NCI-H2196 treated with DMSO at 0.1 percent for 48 hours (cell line): ENCODE measurements around the gene SUPT4H1.
"Not testable (repeated sequence)": the region's sequence is repeated elsewhere in the genome, so short reads cannot be mapped to it uniquely, and the experiment has no call there.

ENCODE experiments used
- DNase-seq: peaks from one replicate; lab custom pipeline; 2025; ENCODE audit not compliant: unreplicated experiment; lab: John Stamatoyannopoulos, UW

The SUPT4H1 gene

DNA sequence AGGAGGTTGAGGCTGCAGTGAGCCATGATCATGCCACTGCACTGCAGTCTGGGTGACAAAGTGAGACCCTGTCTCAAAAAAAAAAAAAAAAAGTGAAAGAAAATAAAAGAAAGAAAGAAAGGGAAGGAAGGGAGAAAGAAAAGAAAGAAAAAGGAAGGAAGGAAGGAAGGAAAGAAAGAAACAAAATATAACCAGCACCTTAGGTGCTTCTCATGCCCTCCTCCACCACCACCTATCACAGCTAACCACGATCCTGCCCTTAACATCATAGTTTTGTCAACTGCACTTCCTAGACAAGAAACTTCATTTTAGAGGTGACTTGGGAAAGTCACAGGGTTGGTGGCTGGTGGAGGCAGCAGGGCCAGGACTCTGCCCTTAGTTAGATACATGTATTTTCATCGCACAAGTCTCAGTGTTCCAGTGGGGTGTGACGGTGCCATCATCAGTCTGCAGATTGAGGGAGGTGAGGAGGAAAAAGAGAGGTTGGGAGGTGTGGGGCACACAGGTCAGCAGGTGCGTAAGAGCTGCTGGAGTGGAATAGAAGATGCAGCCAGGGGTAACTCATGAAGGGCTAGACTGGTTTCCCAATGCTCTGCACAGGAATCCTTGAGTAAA is 10.0 kb downstream of the SUPT4H1 start:
- DNase-seq, result no peak

DNA sequence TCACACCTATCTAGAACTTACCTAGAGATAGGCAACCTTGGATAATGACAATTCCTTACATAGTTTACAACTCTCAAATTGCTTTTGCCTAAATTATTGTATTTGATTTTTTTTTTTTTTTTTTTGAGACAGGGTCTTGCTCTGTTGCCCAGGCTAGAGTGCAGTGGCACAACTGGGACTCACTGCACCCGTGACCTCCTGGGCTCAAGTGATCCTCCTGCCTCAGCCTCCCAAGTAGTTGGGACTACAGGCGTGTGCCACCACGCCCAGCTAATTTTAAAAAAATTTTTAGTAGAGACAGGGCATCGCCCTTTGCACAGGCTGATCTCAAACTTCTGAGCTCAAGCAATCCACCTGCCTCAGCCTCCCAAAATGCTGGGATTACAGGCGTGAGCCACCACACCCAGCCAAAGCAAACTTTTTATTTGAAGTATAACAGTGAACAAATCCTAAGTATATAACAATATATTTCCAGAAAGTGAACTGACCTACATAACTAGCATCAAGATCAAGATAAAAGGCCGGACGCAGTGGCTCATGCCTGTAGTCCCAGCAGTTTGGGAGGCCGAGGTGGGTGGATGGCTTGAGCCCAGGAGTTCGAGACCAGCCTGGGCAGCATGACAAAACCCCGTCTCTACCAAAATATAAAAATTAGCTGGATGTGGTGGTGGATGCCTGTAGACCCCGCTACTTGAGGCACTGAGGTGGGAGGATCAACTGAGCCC is 10.7 kb downstream of the SUPT4H1 start:
- DNase-seq, result not testable (repeated sequence)

DNA sequence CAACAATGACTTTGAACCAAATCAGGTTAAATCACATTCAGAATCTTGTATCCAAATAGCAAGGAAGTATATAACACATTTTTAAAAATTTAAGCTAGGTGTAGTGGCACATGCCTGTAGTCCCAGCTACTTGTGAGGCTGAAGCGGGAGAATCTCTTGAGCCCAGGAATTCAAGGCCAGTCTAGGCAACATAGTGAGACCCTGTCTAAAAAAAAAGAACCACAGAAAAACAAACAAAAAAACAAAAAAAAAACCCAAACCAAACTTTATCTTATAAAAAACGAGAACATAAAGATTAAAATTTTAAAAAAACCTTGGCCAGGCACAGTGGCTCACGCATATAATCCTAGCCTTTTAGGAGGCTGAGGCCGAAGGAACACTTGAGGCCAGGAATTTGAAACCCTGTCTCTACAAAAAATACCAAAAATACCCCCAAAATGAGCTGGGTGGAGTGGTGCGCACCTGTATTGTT is 11.6 kb downstream of the SUPT4H1 start:
- no peak for DNase-seq

DNA sequence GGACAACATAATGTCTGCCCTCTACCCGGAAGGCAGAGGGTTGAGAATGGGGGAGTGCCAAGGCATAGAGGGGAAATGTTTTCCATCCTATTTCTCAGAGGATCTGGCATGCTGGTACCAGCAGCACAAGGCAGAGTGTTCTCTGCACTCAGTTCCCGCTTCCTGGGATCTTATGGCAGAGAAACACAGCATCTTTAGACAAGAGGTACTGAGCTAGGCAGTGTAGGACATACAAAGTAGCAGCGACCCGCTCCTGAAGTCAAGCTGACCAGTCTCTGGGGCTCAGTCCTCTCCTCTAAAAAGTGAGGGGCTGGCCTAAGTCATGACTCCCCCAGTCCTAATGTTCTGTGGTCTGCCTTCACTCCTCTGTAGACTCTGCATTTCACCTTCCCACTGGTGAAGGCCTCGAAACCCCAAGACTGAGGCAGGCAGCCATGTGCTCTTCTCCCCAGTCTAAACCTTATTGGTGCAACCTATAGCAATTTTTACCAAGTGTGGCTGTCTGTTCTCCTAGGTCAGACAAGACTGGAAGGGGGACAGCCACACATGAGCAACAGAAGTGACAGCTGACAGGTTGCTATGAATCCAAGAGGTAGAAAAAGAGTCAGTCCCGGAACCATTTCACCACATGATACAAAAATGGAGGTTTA is 12.1 kb downstream of the SUPT4H1 start:
- no peak for DNase-seq

DNA sequence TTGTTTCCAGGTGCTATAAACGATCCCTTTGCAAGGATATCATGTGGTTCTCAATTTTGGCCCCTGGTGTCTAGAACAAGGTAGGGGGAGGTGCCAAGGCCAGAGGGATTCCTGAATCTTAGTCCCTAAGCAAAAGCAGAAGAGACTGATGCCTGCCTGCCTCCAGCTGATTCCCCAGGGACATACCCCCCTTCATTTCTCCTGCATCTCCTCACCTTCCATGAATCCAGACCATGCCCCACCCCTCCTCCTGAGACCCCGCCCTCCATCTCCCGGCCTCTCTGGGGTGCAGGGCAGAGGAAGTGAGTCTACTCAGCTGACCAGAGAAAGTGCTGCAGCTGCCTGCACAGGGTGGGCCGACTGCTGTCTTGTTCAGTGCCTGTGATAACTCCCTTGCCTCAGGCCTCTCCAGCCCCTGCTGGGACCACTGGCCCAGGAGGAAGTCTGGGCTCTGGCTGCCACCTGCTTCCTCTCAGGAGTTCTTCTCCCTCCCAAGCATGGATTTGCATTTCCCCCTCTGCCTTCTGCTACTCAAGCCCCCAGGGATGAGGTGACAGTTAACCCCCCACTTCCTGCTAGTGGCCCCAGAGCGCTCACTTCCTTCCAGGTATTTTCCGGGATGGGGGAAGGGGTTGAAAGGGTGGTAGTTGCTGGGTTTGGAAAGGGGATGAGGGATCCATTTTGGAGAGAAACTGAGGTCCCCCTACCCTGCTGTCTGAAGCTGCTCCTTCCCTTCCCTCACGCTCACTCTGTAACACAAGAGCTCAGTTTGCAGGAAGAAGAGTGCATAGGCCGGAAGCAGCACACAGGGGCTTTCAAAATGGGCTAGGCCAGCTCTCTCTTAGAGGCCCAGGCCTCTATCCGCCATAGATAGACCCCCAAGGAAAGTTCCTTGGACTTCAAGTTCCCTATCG is 12.9 kb downstream of the SUPT4H1 start:
- no peak for DNase-seq

DNA sequence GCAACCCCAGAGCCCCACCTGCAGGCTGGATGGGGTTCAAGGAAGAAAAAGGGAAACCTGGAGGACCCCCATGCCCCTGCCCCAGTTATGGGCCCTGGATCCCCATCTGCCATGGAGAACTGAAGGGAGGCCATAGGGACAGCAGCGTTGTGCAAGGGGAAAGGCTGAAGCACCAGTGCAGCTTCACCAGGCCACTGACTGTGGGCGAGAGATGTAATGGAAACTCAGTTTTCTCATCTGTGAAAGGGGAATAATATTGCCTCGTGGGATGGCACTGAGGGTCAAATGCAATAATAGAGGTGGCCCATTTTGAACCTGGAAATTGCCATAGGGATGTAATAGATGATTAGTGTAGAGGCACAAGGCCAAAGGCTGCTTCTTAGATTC is 13.6 kb downstream of the SUPT4H1 start:
- DNase-seq, result no peak

DNA sequence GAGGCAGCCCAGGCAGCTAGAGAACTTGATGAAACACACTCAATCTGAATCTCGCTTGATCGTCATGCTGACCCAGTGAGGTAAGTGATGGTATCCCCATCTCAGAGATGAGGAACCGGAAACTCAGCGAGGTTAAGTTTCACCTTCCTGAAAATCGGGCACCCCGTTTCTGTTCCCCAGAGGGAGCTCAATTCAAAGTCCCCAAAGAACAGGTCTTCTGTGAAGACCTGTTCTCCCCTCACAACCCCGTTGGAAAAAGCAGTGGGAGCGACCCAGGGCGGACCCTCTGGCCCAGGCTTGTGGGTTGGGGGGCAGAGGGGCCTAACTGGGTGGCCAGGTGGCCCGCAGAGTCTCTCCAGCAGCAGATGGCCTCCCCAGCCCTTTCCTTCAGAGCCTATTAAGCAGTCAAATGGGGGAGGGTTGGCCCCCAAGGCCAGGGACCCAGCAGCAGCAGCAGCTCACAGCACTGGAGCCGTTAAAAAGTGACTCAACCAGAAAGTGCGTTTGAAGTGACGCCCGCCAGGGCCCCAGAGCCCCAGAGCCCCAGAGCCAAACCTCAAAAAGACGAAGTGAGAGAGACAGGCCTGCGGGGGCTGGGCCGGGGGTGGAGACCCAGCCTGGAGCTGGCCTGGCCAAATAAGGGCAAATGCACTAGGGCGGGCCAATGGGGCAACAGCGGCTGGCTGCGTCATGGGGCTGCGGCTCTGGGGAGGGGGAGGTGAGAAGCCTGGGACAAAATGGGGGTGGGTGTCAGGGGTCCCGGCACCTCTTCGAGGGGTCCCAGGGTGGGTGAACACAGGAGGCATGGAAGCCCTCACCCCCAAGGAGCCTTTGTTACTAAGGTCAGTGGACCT is 14.2 kb downstream of the SUPT4H1 start:
- no peak for DNase-seq

DNA sequence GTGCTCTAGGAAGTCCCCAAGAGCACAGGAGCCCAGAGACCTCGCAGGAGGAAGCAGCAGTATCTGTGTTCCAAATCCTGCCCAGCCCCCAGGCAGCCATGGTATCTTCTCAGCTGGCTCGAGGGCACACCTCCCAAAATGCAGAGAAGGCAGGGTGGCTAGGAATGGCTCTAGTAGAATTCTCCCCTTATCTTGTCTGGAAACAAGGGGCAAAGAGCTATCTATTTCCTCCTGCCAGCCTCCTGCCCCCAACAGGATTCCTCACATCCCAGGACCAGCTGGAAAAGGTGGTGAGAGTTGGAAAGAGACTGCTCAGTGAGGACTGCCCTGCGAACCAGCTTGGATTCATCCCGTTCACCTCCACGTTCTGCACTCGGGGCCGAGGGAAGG is 14.8 kb downstream of the SUPT4H1 start:
- DNase-seq, result no peak

DNA sequence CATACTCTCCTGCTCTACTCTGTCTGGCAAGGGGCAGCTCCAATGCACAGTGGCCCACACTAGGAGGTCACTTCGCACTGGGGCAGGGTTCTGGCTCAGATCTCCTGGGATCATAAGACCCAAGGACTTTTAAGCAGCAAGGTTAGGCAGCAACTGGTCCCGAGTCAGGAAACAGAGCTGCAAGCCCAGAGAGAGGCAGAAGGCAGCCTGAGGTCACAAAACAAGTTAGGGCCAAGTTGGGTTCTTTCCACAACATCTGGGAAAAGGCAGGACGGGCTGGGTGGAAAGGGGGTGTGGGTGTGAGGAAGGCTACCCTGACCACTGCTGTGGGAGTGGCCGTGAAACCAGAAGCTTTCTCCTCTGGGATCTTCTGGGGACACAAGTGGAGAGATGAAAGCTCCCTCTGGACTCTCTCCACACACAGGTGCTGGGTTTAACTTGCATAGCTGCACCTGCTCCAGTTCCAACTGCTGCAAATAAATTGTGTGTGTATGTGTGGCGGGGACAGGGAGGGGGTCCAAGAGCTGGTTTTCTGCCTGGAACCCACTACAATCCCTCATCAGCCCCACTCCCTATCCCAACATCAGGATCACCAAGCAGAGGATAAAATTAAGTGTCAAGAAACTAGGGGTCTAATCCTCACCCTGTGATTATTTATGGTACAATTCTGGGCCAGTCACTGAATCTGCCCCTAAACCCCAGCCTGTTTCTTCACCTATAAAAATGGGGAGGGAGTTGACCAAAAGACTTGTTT is 15.4 kb downstream of the SUPT4H1 start:
- DNase-seq, result no peak

DNA sequence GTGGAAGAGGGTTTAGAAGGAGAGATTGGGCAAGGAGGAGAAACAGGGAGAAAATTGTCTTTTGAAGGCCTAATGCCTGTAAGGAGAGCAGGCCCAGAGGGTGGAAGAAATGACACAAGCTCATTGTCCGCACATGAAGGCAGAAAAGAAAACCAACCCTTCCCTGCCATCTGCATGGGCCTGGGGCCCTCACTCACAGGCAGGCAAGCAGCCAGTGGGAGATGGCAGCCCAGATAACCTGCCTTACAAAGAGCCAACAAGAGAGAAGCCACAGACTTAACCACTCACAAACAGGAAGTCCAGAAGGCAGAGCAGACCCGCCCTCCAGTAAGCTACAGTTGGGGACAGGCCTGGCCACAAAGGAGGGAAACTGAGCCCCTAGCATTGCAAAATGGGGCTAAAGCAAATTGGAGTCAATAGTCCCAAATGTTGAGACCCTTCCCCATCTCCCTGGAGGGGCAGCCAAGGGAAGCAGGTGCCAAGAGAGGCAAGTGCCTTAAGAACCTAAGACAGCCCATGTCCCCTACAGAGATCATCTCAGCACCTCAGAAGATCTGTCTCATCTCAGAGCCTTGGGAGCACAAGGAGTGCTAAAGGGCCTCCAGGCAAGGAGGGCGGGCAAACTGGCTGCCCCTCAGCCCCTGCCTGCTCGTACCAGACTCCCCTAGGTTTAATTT is 16.1 kb downstream of the SUPT4H1 start:
- no peak for DNase-seq

DNA sequence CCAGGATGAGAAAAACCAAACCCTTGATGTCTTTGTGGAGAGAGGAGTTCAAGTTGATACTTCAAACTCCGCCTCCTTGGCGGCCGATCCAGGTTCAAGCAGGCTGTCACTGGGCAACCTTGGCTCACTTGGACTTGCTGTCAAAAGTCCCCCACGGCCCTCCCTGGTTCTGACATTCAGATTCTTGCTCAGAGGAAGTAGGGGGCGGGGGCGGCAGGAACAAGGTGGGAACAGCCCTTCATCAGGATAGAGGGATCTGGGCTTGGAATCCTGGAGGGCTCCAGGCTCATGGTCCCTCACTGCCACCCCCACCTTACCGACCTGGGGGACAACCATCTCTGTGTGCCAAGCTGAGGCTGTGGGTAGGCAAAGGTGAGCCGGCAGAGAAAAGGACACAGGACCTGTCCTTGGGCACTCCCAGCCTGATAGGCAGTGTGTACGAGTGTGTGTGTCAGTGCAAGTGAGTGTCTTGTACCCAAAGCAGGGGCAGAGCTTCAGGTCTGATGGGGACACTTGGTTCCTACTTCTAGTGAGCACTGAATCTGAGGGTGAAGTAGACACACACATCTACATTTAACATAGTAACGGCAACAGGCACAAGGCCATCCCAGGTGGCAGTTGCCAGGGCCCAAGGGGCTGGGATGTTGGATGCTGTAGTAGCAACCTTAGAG is 16.8 kb downstream of the SUPT4H1 start:
- DNase-seq, result no peak

DNA sequence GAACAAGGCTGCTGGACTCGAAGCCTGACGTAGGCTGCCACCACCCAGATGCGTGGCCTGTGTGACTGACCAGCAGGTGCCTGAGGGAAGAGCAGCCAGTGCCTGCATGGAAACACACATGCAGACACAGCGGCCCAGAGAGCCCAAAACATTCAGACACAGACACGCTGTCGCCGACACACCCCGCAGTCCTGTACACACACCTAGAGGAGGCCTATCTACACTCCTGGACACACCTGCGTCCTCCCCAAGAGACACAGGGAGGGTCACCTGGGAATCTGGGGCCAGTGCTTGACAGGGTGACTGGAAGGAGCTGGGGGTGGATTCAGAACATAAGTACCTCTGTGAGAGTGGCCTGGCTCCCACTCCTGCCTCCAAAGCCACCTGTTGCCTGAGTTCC is 17.3 kb downstream of the SUPT4H1 start:
- DNase-seq, result no peak

DNA sequence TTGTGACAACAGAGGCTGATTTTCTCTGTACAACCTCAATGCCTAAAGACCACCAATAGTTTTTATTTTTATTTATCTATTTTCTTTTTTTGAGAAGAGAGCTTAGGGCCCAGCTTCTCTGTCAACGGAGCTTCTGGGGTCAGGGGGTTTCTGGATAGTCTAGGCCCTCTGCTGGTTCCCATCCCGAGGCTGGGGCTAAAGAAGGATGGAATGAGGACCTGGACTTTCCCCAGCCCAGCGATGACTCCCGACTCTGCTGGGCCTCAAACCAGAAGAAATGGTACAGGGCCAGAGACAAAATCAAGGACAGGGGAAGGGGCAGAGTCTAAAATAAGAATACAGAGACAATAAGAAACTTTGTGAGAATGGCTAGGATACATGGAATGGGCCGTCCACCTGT is 17.7 kb downstream of the SUPT4H1 start:
- DNase-seq, result no peak

DNA sequence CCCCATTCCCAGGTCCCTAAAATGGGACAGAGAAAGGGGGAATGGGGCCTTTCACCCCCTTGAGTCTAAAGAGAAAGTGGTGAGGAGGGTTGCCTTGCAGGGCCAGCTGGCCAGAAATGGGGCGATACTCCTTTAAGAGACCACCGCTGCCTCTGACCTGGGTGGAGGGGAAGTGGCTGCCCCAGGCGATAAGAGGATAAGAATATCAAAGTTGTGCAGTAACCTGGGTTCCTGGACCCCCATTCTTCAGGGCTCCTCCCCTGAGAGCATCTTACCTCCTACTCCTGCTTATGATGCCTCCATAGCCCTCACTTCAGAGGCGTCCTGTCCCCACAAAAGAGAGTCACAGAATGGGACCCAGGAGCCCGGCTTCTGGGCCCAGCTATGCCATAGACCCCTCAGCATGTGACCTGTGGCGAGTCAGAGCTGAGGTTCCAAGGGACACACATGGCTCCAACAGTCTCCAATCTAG is 18.2 kb downstream of the SUPT4H1 start:
- no peak for DNase-seq

DNA sequence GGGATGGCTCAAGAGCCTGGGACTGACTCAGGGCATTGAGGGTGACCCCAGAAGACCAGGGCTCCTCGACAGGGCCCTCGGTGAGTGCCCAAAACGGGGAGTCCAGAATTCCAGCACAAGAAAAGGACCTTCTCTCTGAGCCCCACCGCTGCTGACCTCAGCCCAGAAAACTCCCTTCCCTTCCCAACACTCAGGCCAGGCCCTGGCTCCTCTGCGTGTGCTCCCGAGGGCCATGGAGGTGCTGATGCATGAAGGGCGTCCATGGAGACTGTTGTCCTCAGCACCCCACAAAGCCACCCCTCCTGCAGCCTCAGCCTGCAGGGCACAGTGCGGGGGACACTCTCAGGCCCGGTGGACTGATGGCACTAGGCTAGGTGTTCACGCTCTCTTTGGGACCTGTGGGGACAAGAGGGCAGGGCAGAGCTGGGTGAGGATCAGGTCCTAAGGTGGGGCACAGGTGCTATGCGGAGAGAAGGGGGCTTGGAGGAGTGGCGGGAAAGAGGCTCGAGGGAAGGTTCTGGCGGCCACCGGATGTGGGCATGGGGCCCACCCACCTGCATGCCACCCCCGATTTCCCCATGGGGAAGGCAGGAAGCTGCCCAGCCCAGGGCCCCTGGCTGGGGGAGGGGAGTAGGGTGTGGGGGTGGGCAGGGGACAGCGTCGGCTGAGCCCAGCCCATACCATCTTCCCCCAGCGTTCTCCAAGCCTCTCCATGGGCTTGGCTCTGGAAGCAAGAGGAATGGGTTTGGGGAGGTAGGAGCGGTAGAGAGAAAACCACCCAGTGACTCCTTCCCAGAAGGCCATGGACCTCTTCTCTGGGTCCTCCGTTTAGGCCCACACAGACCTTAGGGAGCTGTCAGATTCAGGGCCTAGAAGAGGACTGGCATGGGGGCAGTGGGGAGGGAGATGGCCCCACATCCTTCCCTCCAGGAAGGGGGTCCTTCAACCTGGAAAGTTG is 18.9 kb downstream of the SUPT4H1 start:
- no peak for DNase-seq

DNA sequence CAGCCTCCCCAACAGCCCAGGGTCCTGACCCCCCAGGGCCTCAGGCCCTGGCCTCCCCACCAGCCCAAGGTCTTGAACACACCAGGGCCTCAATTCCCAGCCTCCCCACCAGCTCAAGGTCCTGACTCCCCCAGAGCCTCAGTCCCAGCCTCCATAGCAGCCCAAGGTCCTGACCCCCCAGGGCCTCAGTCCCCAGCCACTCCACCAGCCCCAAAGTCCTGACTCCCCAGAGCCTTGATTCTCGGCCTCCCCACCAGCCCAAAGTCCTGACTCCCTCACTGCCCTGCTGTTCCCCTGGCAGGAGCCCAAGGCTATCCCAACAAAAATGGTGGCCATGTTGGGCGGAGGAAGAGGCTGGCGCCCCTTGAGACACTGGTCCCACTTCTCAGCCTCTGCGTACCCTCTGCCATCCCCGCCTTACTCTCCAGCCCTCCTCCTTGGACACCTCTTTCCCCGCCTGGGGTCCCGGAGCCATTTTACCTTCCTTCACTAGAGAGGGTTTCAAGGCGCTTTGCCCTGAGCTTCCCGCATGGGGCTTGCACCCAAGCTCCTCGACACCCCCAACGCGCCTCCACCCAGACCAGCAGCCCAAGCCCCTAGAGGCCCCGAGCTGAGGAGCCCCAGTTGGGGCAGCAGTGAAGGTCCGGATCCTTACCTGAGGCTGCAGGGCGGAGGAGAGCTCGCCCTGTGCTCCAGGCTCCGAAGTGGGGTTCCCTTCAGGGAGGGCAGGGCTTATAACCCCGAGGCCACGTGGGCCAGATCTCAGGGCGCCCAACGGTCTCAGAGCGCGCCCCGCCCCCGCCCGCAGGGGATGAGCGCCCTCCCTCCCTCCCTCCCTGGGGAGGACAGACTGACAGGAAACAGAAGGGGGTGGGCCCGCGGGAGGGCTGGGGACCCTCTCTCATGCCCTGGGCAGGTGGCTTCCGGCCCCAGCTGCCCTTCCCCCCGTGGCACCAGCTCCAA is 19.9 kb downstream of the SUPT4H1 start:
- no peak for DNase-seq
